Stomach (tissue), 9 donors: Measurements from ENCODE around the gene CLBA1. TPM values are rescaled to one million over a fixed set of nuclear protein-coding genes. Genes with fewer than 3 reads are reported as not detected.

Experiments used
- DNase-seq, 2 donors: peaks; one replicate each; pipeline versions ENCODE4 v3.0.0 to v3.0.0-alpha.2; 2013 to 2019
- H3K27ac ChIP-seq, 5 donors: fragments of 200-600 bp in 4 of 5; sonication (generic) in 4 of 5; one replicate each; pipeline ENCODE4 v1.5.1; 2013 to 2019; ENCODE audit warnings: mild to moderate bottlenecking in 1 of 5, moderate library complexity in 1 of 5
- H3K27me3 ChIP-seq, 3 donors: fragments of 200-600 bp; sonication (generic); one replicate each; pipeline ENCODE4 v1.5.1; 2017 to 2019; ENCODE audit warnings: mixed run types in 1 of 3
- H3K36me3 ChIP-seq, 4 donors: fragments of 200-600 bp; sonication (generic); 1 replicate in 3 of 4; 2 replicates in 1 of 4; pipeline ENCODE4 v1.5.1; 2016 to 2019
- H3K4me1 ChIP-seq, 4 donors: fragments of 200-600 bp; sonication (generic); one replicate each; pipeline ENCODE4 v1.5.1; 2016 to 2019
- H3K4me3 ChIP-seq, 4 donors: fragments of 200-600 bp; sonication (generic) in 3 of 4; one replicate each; pipeline ENCODE4 v1.5.1; 2016 to 2019; ENCODE audit warnings: mild to moderate bottlenecking in 1 of 4
- H3K9me3 ChIP-seq, 4 donors: fragments of 200-600 bp; sonication (generic); one replicate each; pipeline ENCODE4 v1.5.1; 2016 to 2019
- EP300 ChIP-seq: sonication (generic); formaldehyde crosslinking; IDR thresholded peaks from one replicate; pipeline ENCODE4 v1.6.1; 2017; ENCODE audit warnings: antibody characterized with exemption
- POLR2A ChIP-seq, 4 donors: fragments of 450-650 bp; IDR thresholded peaks; one replicate each; pipeline ENCODE4 v1.6.1; 2016; ENCODE audit warnings: antibody characterized with exemption in 4 of 4, control low read depth in 2 of 4, mild to moderate bottlenecking in 1 of 4, moderate library complexity in 1 of 4
- POLR2AphosphoS5 ChIP-seq, 3 donors: sonication (generic); formaldehyde crosslinking; IDR thresholded peaks; one replicate each; pipeline ENCODE4 v1.6.1; 2016; ENCODE audit warnings: antibody characterized with exemption in 3 of 3
- WGBS, 5 donors: extraction: QIAGEN DNeasy Blood & Tissue Kit in 3 of 5; methylation state at CpG; one replicate each; pipeline versions ENCODE4 v1.1.5 to v1.1.7; 2013 to 2018; 5-methylcytosine and 5-hydroxymethylcytosine counted together
- intact Hi-C: fragments of 100-400 bp; cut with DNase I; formaldehyde crosslinking; loops from one replicate; pipeline ENCODE4 v1.15.1; 2023; ENCODE audit warnings: low total_unique reads
- polyA plus RNA-seq, 3 donors: library from polyadenylated mRNA; stranded (reverse); fragments of 200-250 nt; gene quantifications; one replicate each; pipeline ENCODE4 v1.2.3, GENCODE V29; 2013
- total RNA-seq, 5 donors: library from RNA; depleted of rRNA; stranded (reverse); fragments of >200 nt; gene quantifications; one replicate each; pipeline versions ENCODE4 v1.1.0 to v1.2.3, GENCODE V29; 2014 to 2016
- TF ChIP-seq, protein P1 (sequence below), 7 experiments: fragments of 450-650 bp in 4 of 7; fragments of 200-600 bp in 3 of 7; sonication (generic) in 3 of 7; IDR thresholded peaks; one replicate each; pipeline ENCODE4 v1.5.1; 2016 to 2019; ENCODE audit warnings: antibody characterized with exemption in 7 of 7, control low read depth in 2 of 7, mild to moderate bottlenecking in 1 of 7
- donor health status: healthy with polysubstance abuse.
- donor health status: Bipolar disorder and iron deficiency.
- donor health status: healthy.

The CLBA1 gene
- total and polyA plus RNA-seq, 8 donors = 3.5 to 13.9 (median 5.8) TPM; not detected in 1

DNA sequence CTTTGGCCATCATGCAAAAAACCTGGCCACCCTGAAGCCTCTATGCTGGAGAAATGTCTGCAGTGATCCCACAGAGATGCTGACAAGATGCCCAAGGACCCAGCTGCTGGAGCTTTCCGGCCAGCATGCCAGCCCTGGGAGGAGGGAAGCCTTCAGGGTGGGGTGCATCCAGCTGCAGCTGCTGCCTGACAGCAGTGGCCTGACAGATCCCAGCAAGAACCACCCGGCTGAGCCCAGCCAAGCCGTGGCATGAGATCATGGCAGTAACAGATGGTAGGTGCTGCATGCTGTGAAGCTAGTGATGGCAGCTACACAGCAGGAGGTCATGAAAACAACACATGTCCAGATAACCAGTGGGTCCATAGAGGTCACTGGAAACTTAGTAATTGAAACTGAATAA is 13.8 kb downstream of the CLBA1 start:
- 83 to 96% (median 93%) methylated on average over 3 of the region's 3 CpGs for WGBS, 5 donors
- no peak for DNase-seq
- Histone ChIP-seq H3K36me3 (peaks cover 0 to 26% (median 19%) of the 10 kb centered on the region in 4 donors), H3K27ac (no peak overlapping the region), H3K27me3 (no peaks in the 10 kb centered on the region), H3K4me1 (no peaks in the 10 kb centered on the region), H3K4me3 (no peak overlapping the region), H3K9me3 (peaks cover 0 to 6% (median 0%) of the 10 kb centered on the region in 4 donors)
- TF ChIP-seq POLR2AphosphoS5 (IDR thresholded peaks at IDR 0.05) (no peak), POLR2A (IDR thresholded peaks at IDR 0.05) (no peak), EP300 (no peak)
- TF ChIP-seq, protein P1, sequence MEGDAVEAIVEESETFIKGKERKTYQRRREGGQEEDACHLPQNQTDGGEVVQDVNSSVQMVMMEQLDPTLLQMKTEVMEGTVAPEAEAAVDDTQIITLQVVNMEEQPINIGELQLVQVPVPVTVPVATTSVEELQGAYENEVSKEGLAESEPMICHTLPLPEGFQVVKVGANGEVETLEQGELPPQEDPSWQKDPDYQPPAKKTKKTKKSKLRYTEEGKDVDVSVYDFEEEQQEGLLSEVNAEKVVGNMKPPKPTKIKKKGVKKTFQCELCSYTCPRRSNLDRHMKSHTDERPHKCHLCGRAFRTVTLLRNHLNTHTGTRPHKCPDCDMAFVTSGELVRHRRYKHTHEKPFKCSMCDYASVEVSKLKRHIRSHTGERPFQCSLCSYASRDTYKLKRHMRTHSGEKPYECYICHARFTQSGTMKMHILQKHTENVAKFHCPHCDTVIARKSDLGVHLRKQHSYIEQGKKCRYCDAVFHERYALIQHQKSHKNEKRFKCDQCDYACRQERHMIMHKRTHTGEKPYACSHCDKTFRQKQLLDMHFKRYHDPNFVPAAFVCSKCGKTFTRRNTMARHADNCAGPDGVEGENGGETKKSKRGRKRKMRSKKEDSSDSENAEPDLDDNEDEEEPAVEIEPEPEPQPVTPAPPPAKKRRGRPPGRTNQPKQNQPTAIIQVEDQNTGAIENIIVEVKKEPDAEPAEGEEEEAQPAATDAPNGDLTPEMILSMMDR (IDR thresholded peaks at IDR 0.05) = no peak
- intact Hi-C loops = no loop called here

DNA sequence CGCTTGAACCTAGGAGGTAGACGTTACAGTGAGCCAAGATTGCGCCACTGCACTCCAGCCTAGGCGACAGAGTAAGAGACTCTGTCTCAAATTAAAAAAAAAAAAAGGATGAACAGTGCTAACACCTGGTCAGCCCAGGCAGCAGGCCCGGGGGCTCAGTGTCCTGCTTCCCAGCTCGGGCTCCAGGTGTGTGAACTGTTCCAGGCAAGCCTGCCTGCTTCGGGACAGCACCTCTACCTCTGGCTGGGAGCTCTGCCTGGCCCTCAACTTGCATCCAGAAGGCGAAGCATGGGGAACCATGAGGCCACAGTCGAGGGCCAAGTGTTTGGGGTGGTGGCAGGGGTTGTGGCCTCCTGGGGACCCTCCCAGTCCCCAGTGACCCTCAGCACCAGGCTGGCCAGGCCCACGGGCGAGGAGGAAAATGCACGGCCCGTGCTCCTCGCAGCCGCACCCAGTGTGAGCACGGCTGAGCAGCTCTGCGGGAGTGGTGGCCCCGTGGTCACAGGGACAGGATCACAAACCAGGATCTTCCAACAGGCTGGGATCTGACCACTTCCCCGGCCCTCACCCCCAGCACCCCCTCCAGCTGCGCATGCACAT is 19.8 kb downstream of the CLBA1 start:
- intact Hi-C loops = no loop called here
- Histone ChIP-seq H3K27me3 (no peaks in the 10 kb centered on the region), H3K4me1 (no peaks in the 10 kb centered on the region), H3K27ac (no peak overlapping the region), H3K36me3 (peaks cover 5 to 44% (median 34%) of the 10 kb centered on the region in 4 donors), H3K9me3 (no peaks in the 10 kb centered on the region), H3K4me3 (no peak overlapping the region)
- no peak for DNase-seq
- TF ChIP-seq POLR2AphosphoS5 (IDR thresholded peaks at IDR 0.05) = no peak
- TF ChIP-seq, protein P1 (IDR thresholded peaks at IDR 0.05) = no peak
- no peak for TF ChIP-seq POLR2A (IDR thresholded peaks at IDR 0.05)
- no peak for TF ChIP-seq EP300
- 69 to 85% (median 75%) methylated on average over 8 to 20 of the region's 20 CpGs for WGBS, 5 donors

DNA sequence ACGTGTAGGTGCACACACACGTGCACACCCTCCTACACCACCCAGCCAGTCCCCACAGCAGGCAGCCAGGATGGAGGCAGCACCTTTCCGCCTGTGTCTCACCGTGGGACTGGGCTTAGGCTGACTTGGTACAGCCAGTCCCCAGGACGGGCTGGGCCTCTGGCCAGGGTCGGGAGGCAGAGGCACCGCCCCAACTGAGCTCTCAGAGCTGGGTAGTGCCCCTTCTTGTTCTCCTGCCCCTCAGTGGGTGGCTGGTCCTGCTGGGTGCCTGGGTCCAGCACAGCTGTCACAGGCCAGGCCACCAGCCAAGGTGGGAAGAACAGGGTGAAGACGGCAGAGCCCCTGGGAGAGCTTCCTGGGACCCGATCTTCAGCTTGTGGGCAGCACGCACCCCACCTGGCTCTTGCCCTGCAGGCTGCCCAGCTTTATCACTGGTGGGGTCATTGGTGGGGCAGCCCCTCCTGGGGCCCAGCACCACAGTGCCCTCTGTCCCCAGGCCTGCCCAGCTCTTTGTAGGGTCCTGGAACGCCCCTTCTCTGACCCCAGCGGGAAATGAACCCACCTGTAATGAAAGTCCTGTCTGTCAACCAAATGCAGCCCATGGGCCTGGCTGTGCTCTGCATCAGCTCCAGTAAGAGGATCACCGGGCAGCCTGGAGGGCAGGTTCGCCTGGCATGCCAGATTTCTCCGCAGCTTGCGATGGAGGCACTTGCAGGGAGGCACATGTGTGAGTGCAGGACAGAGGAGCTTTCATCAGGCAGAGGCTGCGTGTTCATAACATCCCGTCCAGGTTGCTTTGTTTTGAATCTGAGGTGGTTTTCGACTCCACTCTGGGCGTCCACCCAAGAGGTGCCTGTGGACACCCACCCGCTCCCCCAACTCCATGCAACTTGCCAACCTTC is 20.6 kb downstream of the CLBA1 start:
- Histone ChIP-seq H3K9me3 (no peaks in the 10 kb centered on the region), H3K4me1 (peaks cover 0 to 4% (median 0%) of the 10 kb centered on the region in 4 donors), H3K27me3 (no peaks in the 10 kb centered on the region), H3K4me3 (no peak overlapping the region), H3K36me3 (peaks cover 10 to 51% (median 42%) of the 10 kb centered on the region in 4 donors), H3K27ac (no peak overlapping the region)
- no peak for TF ChIP-seq EP300
- TF ChIP-seq POLR2A (IDR thresholded peaks at IDR 0.05) = no peak
- TF ChIP-seq POLR2AphosphoS5 (IDR thresholded peaks at IDR 0.05) = no peak
- TF ChIP-seq, protein P1 (IDR thresholded peaks at IDR 0.05) = no peak
- WGBS, 5 donors = 74 to 87% (median 83%) methylated on average over 10 to 21 of the region's 21 CpGs
- intact Hi-C loops = no loop called here
- DNase-seq = no peak

DNA sequence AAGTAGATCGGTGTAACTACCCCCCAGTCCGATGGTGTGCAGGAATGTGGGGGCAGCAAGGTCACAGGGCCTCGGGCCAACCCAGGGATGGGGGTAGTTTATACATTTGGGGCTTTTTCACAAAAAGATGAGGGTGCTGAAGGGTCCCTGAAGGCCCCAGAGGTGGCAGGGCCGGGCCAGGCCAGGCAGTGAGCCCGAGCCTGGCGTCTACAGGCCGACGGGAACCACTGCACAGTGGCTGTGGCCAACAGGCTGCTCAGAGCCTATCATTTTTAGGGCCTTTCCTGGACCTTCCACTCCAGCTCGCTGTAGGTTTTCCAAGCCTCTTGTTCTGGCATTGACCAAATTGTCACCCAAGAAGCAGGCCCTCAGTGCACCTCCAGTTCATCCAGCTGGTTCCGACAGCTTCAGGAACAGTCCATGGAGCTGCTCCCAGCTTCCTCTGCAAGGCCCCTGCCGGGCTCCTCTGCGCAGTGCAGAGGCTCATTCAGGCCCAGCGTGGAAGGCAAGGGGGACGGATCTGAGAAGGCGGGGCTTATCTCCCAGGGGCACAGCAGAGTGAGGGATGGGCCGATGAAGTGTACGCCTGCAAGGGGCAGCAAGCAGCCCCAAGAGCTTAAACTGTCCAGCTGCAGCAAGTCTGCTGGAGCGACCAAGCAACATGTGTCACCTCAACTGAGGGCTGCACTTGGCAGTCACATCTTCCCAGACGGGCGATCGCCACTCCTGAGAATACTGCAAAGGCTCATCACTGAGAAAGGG is 21.4 kb downstream of the CLBA1 start:
- intact Hi-C loops = no loop called here
- peaks cover 13 to 58% (median 47%) of the 10 kb centered on the region in 4 donors for H3K36me3 ChIP-seq

More for the DNA sequence above, 21.4 kb downstream of the CLBA1 start:
- Histone ChIP-seq H3K4me1 (peaks cover 0 to 11% (median 0%) of the 10 kb centered on the region in 4 donors), H3K4me3 (no peak overlapping the region), H3K27ac (no peak overlapping the region), H3K27me3 (no peaks in the 10 kb centered on the region), H3K9me3 (no peaks in the 10 kb centered on the region)
- TF ChIP-seq, protein P1 (IDR thresholded peaks at IDR 0.05) = no peak
- TF ChIP-seq EP300 (no peak), POLR2A (IDR thresholded peaks at IDR 0.05) (no peak), POLR2AphosphoS5 (IDR thresholded peaks at IDR 0.05) (no peak)
- DNase-seq = no peak
- WGBS, 5 donors = 80 to 93% (median 89%) methylated on average over 18 to 21 of the region's 21 CpGs
